ENCODE data around the gene HMGB3. TPM values are rescaled to one million over a fixed set of nuclear protein-coding genes. Genes with fewer than 3 reads are reported as not detected.

Gene HMGB3
- 5.6 TPM for total RNA-seq
- long read RNA-seq, partial matches to known transcripts: 0 of 2 reads
- long read RNA-seq, other reads (novel, unspliced or antisense): 0 of 2 reads

DNA sequence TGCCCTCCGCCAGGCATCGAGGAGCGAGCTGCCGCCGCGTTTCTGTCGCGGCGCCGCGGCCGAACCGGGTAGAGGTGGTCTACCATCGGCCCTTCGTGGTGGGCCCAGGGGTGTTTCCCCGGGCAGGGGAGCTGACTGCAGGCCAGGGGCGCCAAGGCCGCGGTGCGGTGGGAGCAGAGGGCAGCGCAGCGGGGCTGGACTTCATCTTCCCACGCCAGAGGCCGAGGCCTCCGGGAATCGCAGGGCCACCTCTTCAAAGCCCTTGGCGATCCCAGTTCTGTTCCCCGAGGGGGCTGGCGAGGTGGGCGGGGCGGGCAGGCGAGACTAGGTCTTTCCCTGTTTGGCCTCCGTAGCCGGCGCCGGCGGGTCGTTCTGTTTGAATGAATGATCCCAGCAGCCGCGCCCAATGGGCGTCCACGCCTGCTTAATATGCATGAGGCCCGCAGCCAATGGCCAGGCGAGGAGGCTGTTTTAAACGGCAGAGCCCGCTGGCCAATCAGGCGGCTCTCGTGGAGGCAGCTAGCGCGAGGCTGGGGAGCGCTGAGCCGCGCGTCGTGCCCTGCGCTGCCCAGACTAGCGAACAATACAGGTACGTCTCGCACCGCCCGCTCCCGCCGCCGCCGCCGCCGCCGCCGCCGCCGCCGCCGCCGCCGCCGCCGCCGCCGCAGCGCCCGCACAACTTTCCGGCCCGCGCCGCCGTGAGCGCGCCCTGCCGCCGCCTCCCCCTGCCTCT, at the start of gene HMGB3:
TSS of gene HMGB3 (plus strand) at position 548 of the 733 bp plus-strand sequence. CDS start 2,265 bp downstream, outside the sequence.
- intact Hi-C loops (cut with micrococcal nuclease): no loop called here
- Histone ChIP-seq H3K4me3 (peak within 1 kb of the TSS; percentile 68), H3K27ac (replicated peaks) (peak within 1 kb of the TSS; percentile 40)

DNA sequence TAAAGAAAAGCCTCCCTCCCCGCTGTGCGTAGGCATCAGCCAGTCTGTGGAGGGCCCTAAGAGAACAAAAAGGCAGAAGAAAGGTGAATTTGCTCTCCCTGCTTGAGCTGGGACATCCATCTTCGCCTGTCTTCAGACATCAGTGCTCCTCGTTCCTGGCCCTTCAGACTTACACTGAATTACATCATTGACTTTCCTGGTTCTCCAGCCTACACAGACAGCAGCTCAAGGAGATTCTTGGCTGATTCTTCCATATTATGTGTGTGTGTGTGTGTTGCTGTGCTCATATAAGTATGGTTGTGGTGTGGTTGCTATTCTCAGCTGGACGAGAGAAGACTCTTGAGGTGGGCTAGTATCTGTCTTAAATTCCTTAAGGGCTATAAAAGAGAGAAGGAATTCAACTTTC, 49.2 kb upstream of the HMGB3 start:
- H3K27ac ChIP-seq (replicated peaks): no peak overlapping the region
- intact Hi-C loops (cut with micrococcal nuclease): no loop called here
- no peak for DNase-seq
- TF ChIP-seq, protein P1, sequence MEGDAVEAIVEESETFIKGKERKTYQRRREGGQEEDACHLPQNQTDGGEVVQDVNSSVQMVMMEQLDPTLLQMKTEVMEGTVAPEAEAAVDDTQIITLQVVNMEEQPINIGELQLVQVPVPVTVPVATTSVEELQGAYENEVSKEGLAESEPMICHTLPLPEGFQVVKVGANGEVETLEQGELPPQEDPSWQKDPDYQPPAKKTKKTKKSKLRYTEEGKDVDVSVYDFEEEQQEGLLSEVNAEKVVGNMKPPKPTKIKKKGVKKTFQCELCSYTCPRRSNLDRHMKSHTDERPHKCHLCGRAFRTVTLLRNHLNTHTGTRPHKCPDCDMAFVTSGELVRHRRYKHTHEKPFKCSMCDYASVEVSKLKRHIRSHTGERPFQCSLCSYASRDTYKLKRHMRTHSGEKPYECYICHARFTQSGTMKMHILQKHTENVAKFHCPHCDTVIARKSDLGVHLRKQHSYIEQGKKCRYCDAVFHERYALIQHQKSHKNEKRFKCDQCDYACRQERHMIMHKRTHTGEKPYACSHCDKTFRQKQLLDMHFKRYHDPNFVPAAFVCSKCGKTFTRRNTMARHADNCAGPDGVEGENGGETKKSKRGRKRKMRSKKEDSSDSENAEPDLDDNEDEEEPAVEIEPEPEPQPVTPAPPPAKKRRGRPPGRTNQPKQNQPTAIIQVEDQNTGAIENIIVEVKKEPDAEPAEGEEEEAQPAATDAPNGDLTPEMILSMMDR (IDR thresholded peaks at IDR 0.05; ENCODE audit: borderline replicate concordance): no peak
- no peaks in the 10 kb centered on the region for H3K4me1 ChIP-seq
- no peak overlapping the region for H3K4me3 ChIP-seq
- no peaks in the 10 kb centered on the region for H3K36me3 ChIP-seq
- no peaks in the 10 kb centered on the region for H3K27me3 ChIP-seq (ENCODE audit: low read depth)
- no peaks in the 10 kb centered on the region for H3K9me3 ChIP-seq (replicated peaks)

More for the DNA sequence above, at the start of gene HMGB3:
- peaks cover 5% of the 10 kb centered on the region for H3K4me1 ChIP-seq
- TF ChIP-seq, protein P1 (IDR thresholded peaks at IDR 0.05; ENCODE audit: borderline replicate concordance): no peak
- peak; percentile 80 for DNase-seq
- no peaks in the 10 kb centered on the region for H3K9me3 ChIP-seq (replicated peaks)
- no peaks in the 10 kb centered on the region for H3K36me3 ChIP-seq
- no peaks in the 10 kb centered on the region for H3K27me3 ChIP-seq (ENCODE audit: low read depth)

DNA sequence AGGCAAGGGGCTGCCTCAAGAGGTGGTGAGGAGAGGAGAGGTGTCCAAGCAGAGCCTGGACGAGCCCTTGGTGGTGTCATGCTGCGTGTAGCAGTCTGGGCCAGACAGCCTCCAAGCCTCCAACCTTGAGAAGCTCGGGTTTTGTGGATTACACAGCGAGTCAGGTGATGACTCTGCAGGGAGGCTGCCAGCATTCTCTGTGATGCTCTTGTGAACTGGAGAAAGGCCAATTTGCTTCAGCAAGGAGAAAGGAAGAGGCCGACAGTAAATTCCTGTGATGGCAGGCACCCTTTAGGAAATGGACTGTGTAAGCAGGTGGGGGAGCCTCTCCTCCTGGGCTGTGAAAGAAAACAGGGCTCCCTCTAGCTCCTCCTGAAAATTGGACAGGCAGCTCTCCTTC, 48.7 kb upstream of the HMGB3 start:
- Histone ChIP-seq H3K27me3 (ENCODE audit: low read depth) (no peaks in the 10 kb centered on the region), H3K4me1 (no peaks in the 10 kb centered on the region), H3K9me3 (replicated peaks) (no peaks in the 10 kb centered on the region), H3K27ac (replicated peaks) (no peak overlapping the region), H3K4me3 (no peak overlapping the region), H3K36me3 (no peaks in the 10 kb centered on the region)
- DNase-seq: no peak
- intact Hi-C loops (cut with micrococcal nuclease): no loop called here
- TF ChIP-seq, protein P1 (IDR thresholded peaks at IDR 0.05; ENCODE audit: borderline replicate concordance): no peak

DNA sequence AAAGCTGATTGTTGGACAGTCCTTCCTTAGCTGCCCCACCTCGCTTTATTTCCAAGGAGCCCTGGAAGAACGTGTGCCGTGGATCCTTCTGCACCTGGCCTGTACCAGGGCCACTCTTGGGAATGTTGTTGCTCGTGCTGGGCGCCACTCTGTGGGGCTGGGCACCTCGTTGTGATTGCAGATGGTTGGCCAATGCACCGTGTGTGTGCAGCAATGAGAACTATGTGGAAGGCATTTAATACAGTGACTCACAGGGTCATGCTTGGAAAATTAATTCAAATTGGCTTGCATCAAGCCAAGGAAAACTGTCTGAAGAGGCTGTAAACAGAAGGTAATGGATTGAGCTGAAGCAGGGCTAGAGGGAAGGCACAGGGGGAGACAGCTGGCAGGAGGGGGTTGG, 47.7 kb upstream of the HMGB3 start:
- Histone ChIP-seq H3K4me1 (no peaks in the 10 kb centered on the region), H3K36me3 (no peaks in the 10 kb centered on the region), H3K4me3 (no peak overlapping the region), H3K27me3 (ENCODE audit: low read depth) (no peaks in the 10 kb centered on the region), H3K27ac (replicated peaks) (no peak overlapping the region), H3K9me3 (replicated peaks) (no peaks in the 10 kb centered on the region)
- no peak for DNase-seq
- intact Hi-C loops (cut with micrococcal nuclease): no loop called here
- TF ChIP-seq, protein P1 (IDR thresholded peaks at IDR 0.05; ENCODE audit: borderline replicate concordance): no peak

DNA sequence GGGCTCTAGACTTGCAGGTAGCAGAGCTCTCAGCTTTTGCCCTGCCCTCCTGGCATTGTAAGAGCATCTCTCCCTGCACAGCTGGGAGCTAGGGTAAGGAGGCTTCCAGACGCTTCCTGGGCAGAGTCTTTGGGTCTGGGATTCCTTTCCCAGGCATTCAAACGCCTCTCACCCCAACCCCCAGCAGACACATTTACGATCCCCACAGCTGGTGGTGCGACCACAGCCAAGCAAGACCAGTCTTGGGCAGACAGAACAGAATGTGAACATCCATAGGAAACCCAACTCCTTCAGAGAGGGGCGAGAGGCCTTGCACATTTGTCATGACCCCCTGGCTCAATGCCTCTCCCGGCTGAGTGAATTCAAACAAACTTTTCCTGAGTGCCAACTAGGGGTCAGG, 46.6 kb upstream of the HMGB3 start:
- no peak overlapping the region for H3K27ac ChIP-seq (replicated peaks)
- intact Hi-C loops (cut with micrococcal nuclease): no loop called here
- H3K4me1 ChIP-seq: no peaks in the 10 kb centered on the region
- no peaks in the 10 kb centered on the region for H3K27me3 ChIP-seq (ENCODE audit: low read depth)
- DNase-seq: no peak
- no peaks in the 10 kb centered on the region for H3K9me3 ChIP-seq (replicated peaks)
- TF ChIP-seq, protein P1 (IDR thresholded peaks at IDR 0.05; ENCODE audit: borderline replicate concordance): no peak
- no peaks in the 10 kb centered on the region for H3K36me3 ChIP-seq
- H3K4me3 ChIP-seq: no peak overlapping the region

Data from left ventricle myocardium inferior (tissue), 1 donor.